ENCODE data around the gene RNF224.
"Not testable (repeated sequence)": the region's sequence is repeated elsewhere in the genome, so short reads cannot be mapped to it uniquely, and the experiment has no call there.

RNF224 gene

DNA sequence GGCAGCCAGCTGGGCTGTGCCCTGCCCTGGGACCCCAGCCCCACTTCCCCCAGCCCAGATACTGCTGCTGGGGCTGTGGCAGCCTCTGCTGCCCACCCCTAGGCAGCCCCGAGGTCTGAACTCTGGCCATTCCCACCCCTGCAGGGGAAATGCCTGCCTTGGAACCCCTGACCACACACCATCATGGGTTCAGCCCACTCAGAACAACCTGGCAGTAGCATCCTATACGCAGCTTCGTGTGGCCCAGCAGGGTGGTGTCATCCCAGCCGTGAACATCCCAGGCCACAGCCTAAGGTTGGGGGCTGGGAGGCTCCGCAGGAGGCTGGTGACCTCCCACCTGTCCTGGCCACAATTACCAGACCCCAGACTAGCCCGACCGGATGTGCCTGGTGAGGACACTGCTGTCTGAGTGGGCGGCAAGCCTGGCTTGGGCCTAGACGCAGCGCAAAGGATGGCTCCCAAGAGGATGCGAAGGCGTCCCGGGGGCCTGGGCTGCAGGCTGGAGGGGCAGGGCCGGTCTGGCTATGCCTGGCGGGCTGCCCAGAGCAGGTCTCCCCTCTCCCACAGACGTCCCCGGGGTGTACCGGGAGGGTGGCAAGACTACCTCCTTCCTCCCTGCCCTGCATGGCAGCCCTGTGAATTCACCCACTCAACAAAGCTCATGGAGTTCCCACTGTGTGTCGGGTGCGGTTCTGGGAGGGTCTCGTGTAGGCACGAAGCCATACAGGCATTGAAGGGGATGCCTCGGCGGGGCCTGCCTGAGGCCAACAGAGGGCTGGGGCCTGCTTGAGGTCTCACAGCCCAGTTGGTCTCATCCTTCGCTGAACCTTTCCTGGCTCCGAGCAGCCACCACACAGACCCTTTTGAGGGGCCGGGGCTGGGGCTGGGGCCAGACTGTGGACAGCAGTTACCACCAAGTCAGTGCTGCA is 1.9 kb downstream of the RNF224 start:
- DNase-seq: no peak

DNA sequence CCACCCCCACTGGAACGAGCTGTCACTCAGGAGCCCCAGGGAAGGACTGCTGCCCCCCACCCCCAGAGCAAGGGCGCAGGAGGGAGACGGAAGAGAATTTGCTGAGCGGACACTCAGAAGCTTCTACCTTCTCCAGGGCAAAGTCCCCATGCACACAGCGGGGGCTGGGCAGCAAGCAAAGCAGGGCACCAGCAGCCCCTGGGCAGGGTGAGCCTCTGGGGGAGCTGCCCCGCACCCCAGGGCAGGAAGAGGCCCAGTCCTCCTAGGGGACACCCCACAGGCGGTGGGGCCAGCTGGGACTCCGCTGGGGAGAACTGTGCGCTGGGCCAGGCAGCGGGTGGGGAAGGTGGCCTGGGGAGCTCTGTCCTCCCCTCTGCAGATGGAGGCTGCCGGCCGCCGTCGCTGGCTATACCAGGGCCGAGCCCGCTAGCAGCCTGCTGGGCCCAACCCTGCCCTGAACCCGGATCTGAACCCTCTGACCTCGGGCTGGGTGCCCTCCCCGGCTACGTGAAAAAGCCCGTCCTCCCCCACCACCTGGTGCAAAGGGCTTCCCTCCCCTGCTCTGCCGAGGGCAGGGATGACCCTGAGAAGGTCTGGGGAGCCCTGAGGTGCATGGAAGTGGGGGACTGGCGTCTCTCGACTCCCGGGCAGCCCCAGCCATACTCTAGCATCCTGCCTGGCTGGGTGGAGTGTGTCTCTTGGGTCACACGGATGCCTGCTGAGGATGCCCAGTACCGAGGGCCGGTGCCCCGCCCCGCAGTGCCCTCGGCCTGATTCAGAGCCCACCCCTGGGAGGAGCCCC is 2.8 kb downstream of the RNF224 start:
- DNase-seq: no peak

DNA sequence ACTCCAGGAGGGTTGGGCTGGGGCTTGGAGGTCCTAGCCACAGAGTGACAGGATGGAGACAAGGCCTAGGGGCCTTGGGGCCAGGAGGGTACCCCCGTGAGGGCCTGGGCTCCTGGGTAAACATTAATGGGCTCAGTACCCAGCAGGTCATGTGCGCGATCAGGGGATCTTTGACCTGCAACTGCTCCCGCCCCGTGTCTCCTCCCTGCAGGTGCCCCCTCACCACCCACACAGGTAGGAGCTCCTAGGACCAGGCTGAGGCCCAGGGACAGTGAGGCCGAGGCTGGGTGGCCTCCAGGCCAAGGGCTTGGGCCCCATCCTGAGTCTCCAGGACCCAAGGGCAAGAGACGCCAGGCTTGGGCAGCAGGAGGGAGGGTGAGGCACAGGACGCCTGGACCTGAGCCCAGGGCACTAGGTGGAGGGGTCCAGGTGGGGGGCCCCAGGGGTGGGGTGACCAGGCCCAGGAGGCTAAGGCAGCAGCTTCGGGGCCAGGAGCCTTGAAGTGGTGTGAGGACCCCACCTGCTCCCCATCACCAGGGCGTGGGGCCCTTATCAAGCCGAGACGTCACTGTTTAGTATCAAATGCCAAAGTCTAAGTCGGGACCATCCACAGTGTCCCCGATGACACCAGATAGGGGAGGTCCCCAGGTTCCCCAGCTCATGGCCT is 3.5 kb downstream of the RNF224 start, which contains the start of gene SLC34A3:
Gene SLC34A3 (plus strand): TSS at position 197 of the 667 bp plus-strand sequence. CDS start 802 bp downstream, outside the sequence.
- no peak for DNase-seq

DNA sequence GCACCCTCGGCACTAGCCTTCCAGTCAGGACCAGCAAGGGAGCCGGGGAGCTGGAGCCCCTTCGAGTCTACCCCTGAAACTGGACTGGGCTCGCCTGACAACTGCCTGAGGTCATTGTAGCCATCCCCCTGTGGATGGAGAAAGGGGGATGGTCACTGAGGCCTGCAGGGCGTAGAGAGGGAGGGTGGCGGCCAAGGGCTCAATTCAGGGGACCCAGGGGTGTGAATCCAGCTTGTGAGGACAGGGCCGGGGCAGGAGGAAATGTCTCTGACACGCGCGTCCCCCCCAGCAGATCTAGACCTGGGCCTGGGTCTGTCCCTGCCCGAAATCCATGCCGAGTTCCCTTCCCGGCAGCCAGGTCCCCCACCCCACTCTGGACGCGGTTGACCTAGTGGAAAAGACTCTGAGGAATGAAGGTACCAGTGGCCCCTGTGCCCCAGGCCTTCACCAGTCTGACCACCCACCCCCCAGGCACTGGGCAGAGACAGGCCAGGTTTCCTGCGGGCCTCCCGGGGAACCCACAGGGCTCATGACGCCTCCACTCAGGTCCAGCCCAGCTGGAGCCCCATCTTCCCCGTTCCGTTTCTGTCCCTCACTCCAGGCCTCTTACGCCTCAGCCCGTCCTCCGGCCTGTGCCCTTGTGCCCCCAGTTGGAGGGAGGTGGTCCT is 4.2 kb downstream of the RNF224 start:
- DNase-seq: no peak

DNA sequence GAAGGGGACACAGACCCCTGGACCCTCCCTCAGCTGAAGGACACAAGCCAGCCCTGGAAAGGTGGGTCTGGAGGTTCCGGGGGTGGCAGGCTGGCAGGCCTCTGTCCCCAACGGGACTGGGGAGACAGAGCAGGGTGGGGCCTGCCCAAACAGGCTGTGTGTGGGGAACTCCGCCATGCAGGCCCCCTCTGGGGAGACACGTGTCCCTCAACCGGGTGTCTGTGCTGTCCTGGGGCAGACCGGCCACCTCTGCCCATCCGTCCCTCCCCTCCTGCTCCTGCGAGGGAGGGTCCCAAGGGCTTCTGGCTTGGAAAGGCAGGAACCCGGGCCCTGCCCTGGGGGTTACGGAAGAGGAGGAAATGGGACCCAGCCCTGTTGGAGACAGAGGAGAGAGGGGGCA is 4.8 kb downstream of the RNF224 start:
- DNase-seq: no peak

DNA sequence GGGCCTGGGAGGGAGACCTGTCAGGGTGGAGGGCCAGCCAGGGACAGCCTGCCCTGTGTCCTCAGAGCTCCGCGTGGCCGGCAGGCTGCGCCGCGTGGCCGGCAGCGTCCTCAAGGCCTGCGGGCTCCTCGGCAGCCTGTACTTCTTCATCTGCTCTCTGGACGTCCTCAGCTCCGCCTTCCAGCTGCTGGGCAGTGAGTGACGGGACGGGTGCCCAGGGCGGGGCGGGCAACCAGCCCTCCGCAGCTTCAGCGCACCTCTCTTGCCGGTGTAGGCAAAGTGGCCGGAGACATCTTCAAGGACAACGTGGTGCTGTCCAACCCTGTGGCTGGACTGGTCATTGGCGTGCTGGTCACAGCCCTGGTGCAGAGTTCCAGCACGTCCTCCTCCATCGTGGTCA is 5.2 kb downstream of the RNF224 start:
- no peak for DNase-seq

DNA sequence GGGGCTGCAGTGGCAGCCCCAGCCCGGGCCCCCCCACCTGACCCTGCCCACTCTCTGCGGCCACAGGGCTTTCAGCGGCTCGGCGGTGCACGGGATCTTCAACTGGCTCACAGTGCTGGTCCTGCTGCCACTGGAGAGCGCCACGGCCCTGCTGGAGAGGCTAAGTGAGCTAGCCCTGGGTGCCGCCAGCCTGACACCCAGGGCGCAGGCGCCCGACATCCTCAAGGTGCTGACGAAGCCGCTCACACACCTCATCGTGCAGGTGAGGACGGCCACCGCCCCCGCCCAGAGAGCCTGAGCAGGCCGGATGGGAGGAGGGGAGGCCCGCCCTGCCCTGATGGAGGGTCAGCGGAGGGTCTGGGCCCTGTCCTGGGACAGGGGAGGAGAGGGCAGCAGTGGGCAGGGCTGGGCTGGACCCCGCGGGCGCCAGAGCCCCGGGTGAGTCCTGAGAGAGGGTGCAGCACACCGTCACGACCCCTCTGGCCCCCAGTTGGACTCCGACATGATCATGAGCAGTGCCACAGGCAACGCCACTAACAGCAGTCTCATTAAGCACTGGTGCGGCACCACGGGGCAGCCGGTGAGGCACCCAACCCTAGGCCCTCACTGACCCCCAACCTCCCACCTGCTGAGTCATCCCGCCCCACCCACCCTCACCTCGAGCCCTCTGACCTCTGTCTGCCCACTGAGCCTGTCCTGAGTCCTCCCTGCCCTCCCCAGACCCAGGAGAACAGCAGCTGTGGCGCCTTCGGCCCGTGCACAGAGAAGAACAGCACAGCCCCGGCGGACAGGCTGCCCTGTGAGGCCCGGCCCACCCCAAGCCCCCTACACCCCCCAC is 6.1 kb downstream of the RNF224 start:
- DNase-seq: no peak

DNA sequence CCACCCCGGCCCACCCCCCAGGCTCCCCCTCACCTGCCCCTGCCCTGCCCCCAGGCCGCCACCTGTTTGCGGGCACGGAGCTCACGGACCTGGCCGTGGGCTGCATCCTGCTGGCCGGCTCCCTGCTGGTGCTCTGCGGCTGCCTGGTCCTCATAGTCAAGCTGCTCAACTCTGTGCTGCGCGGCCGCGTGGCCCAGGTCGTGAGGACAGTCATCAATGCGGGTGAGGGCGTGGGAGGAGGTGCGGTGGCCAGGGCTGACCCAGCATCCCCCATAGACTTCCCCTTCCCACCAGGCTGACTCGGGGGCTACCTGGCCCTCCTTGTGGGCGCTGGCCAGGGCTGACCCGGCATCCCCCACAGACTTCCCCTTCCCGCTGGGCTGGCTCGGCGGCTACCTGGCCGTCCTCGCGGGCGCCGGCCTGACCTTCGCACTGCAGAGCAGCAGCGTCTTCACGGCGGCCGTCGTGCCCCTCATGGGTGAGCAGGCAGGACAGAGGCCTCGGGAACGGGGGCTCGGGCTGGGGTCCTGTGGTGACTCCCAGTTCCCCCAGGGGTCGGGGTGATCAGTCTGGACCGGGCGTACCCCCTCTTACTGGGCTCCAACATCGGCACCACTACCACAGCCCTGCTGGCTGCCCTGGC is 6.9 kb downstream of the RNF224 start:
- no peak for DNase-seq

DNA sequence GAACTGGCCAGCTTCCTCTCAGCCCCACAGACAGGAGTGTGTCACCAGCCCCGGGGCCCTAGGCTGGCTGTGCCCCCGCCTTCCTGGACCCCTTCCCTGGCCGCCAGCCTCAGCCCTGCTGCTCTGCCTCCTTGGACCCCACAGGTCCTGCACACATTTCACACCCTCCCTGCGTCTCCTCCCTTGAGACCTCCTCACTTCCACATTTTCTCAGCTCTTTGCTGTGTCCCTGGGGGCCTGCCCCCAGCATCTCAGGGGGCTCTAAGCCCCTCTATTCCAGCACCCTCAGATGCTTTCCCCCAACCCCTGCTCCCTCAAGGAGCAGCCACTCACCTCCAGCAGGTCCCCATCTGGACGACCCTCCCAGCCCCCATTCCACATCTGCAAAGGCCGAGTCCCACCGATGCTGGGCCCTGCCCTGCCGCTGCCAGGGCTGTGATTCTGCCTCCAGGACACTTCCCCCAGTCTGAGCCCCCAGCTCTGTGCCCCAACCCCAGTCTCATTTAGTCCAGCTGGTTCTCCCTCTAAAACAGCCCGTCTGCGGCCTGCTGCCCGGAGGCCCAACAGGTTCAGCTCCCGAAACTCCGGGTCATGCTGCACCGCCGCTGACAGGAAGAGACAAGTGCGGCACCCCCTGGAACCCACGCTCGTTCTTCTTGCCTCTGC is 7.6 kb downstream of the RNF224 start:
- DNase-seq: no peak

DNA sequence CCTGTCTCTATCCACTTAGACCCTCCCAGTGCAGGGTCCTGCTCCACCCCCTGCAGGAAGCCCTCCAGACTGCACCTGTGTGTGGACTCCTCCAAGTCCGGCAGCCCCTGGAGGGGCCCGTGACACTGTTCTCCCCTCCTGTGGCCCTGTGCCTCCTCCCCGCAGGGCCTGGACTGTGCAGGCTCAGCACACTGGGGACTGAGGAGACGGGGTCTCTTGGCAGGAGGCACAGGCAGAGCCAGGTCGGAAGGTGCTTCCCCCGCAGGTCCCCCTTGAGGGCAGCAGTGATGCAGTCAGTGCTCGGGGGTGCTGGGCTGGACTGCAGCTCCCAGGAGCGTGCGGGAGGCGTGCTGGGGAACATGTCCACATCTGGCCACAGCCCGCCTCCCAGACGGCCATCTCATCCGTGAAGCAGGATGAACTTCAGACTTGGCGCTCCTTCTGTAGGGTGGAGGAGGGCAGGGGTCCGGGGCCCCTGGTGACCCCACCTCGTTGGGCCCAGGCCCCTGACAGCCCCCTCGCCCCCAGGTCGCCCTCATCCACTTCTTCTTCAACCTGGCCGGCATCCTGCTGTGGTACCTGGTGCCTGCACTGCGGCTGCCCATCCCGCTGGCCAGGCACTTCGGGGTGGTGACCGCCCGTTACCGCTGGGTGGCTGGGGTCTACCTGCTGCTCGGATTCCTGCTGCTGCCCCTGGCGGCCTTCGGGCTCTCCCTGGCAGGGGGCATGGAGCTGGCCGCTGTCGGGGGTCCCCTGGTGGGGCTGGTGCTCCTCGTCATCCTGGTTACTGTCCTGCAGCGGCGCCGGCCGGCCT is 8.3 kb downstream of the RNF224 start:
- no peak for DNase-seq

DNA sequence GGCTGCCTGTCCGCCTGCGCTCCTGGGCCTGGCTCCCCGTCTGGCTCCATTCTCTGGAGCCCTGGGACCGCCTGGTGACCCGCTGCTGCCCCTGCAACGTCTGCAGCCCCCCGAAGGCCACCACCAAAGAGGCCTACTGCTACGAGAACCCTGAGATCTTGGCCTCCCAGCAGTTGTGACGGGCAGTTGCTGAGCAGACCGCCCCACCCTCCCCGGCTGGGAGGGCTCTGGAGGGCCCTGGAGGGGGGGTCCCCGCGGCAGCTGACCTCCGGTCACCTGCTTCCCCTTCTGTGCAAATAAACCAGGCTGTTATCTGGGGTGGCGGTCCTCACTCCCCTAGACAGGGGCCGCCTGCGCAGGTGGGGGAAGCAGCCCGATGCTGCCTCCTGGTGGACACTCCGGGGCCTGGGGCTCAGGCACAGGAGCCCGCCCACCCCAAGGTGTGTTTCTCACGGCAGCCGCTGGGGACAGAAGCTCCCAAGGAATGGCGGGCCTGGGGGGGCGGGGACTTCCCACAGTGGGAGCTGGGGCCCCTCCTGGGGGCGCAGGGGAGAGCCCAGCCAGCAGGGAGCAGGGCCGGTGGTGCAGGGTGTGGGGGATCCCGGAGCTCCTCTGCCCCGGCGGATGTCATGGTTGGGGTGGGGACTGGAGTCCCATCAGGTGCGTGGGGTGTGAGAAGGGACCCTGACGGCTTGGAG is 9.1 kb downstream of the RNF224 start:
- no peak for DNase-seq

DNA sequence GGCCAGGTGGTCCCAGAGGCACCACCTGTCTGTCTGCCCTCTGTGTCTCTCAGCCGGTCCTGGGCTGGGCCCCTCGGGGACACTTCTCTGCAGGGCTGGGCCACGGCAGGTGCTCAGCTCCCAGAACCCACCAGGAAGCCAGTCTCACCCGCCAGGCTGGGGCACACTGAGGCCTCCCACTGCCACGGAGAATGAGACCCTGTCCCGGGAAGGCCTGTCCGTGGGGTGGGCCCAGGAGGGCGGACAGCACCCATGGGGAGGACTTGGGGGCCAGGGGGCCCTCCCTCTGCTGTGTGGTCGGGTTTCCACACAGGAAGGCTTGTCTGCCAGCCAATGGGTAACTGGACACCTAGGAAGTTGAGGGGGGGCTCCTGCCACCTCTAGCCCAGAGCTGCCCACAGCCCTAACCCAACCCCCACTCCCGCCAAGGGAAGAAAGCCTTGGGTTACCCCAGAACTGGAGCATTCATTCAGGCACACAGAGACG is 9.7 kb downstream of the RNF224 start:
- no peak for DNase-seq

DNA sequence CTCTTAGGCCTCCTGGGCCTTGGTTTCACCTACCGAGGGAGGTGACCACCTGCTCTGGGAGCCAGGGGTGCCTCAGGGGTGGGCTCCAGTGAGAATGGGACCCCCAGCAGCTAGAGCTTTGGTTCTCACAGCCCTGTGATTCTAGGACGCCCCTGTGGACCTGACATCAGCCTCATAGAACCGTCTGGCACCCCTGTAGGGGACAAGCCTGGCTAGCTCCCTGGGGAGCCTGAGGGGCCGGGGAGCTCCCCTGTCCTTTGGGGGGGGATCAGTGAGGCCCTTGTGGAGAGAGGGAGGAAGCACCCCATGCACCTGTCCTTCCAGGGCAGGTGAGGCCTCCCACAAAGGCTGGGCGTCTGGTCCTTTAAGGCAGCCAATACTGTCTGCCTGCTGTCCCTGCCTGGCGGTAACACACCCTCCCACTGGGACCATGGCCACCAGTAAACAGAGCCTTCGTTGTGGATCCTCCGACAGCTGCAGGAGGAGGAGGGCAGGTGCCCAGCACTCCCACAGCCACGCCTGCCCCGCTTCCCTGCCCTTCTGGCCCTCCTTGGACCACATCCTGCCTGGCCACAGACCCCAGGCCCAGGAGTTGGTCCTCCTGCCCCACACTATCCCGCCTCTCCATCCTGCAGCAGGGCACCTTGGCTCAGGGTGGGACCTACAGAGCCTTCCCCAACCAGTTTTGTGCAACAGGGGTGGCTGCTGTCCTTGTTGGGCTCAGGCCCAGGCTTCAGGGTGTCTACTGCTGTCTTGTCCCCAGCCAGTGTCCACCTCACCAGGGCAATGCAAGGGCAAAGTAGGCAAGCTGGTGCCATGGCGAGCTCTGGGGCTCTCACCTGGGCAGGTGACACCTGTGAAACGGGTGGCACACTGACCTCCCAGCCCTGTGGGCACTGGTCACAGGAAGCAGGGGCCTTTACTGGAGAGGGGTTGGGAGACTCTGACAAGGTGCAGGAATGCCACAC is 10.7 kb downstream of the RNF224 start:
- DNase-seq: peak; percentile 7

DNA sequence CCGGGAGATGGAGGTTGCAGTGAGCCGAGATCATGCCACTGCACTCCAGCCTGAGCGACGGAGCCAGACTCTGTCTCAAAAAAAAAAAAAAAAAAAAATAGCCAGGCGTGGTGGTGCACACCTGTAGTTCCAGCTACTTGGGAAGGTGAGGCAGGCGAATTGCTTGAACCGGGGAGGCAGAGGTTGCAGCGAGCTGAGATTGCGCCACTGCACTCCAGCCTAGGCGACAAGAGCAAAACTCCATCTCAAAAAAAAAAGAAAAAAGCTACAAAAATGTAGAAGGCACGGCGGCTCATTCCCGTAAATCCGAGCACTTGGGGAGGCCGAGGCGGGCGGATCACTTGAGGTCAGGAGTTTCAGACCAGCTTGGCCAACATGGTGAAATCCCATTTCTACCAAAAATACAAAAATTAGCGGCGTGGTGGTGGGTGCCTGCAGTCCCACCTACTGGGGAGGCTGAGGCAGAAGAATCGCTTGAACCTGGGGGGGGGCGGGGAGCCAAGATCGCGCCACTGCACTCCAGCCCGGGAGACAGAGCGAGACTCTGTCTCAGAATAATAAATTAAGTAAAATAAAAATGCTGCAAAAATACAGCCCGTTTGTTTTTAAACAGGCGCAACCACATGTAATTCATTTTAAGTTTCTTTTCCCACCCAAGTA is 12.4 kb downstream of the RNF224 start:
- DNase-seq: not testable (repeated sequence)

DNA sequence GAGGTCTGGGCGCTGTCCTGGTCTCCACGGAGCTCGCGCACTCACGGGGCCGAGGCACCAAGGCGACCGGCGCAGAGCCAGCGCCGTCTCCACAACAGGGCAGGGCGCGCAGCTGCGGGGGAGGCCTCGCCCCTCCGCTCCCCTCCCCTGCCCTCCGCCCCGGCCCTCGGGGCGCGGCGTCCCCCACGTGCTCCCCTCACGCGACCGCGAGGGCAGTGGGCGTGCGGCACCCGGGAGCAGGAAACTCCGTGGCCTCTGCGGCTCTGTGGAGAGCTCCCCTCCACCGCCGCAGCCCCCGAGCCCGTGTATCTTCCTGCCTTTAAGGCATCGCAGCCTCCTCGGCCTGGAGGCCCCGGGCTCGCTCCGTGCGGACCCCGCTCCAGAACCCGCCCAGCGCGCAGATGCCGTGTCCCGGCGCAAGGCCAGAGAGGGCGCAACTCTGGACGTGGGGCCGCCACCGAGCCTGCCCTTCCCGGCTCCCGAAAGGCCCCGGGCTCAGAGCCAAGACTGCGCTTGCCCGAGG is 13.1 kb downstream of the RNF224 start:
- no peak for DNase-seq

DNA sequence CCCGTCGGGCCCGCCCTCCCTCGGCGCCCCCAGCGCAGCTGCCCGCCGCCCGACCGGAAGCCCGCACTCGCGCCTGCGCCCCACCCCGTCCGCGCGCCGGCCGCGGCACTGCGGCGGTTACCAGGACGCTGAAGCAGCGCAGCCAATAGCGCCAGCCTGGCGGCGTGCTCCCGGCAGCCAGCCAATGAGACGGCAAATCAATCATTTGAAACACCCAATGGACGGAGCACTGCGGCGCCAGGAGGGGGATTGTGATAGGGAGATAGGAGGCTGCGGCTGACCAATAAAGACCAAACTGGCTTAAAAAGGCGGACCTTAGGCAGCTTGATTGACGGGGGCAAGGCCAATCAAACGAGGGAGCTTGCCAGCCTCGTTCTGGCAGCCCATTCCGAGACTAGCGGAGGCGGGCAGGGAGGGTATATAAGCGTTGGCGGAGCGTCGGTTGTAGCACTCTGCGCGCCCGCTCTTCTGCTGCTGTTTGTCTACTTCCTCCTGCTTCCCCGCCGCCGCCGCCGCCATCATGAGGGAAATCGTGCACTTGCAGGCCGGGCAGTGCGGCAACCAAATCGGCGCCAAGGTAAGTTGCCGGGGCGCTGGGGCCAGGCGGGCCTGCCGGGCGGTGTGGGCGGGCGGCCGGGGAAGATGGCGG is 13.7 kb downstream of the RNF224 start, which contains the start of gene TUBB4B:
Gene TUBB4B (plus strand): TSS at position 447 of the 649 bp plus-strand sequence. CDS start 74 bp downstream, at position 521.
- DNase-seq: peak; percentile 87
